WTC11 (cell line): ENCODE measurements around the gene PRKCE. TPM values are rescaled to one million over a fixed set of nuclear protein-coding genes. Genes with fewer than 3 reads are reported as not detected.

Experiments used
- ATAC-seq: fragments of 200-7000 bp; cut with Tn5 transposase; 2 replicates; pipeline ENCODE4 v1.10.0; 2021; ENCODE audit warnings: mild to moderate bottlenecking, moderate library complexity
- CTCF ChIA-PET: fragments of 300-600 bp; sonication (Branson Sonifier 250); formaldehyde crosslinking; loops from one replicate; lab custom pipeline; 2021; ENCODE audit warnings: antibody characterized with exemption; lab: Charles Lee
- POLR2A ChIA-PET: fragments of 350-600 bp; sonication (Branson Sonifier 250); formaldehyde crosslinking; loops from one replicate; lab custom pipeline; 2021; ENCODE audit warnings: antibody characterized with exemption; lab: Charles Lee
- DNase-seq: peaks from one replicate; pipeline ENCODE4 v3.0.0; 2021; ENCODE audit warnings: low spot score
- H3K27ac Mint-ChIP-seq: 2 replicates; pipeline ENCODE4 v1.8.0; 2021; ENCODE audit warnings: mixed read lengths
- H3K27me3 Mint-ChIP-seq: 2 replicates; pipeline ENCODE4 v1.8.0; 2021; ENCODE audit warnings: low read depth, mild to moderate bottlenecking, moderate library complexity, mixed read lengths
- H3K36me3 Mint-ChIP-seq: 2 replicates; pipeline ENCODE4 v1.8.0; 2021; ENCODE audit warnings: mixed read lengths
- H3K4me1 Mint-ChIP-seq: 2 replicates; pipeline ENCODE4 v1.8.0; 2022; ENCODE audit warnings: mixed read lengths
- H3K4me3 Mint-ChIP-seq: 2 replicates; pipeline ENCODE4 v1.8.0; 2021; ENCODE audit warnings: mild to moderate bottlenecking, moderate library complexity, mixed read lengths
- H3K9me3 Mint-ChIP-seq: 2 replicates; pipeline ENCODE4 v1.8.0; 2021; ENCODE audit warnings: mixed read lengths
- ARID4B ChIP-seq: sonication (generic); formaldehyde crosslinking; IDR thresholded peaks from 2 replicates; pipeline ENCODE4 v1.8.0; 2023; ENCODE audit warnings: missing genetic modification reagents, mild to moderate bottlenecking, borderline replicate concordance
- E2F4 ChIP-seq: sonication (generic); formaldehyde crosslinking; IDR thresholded peaks from 2 replicates; pipeline ENCODE4 v1.8.1; 2022; ENCODE audit warnings: low read depth, mild to moderate bottlenecking, moderate library complexity, missing genetic modification reagents, borderline replicate concordance
- GTF2I ChIP-seq: fragments of 250-450 bp; sonication (Bioruptor Pico); conservative IDR thresholded peaks from 2 replicates; pipeline ENCODE4 v1.4.0; 2021; ENCODE audit warnings: mild to moderate bottlenecking
- IRF2 ChIP-seq: sonication (generic); formaldehyde crosslinking; IDR thresholded peaks from 2 replicates; pipeline ENCODE4 v1.8.0; 2022; ENCODE audit warnings: low read depth, missing genetic modification reagents, borderline replicate concordance
- JAZF1 ChIP-seq: fragments of 250-450 bp; sonication (Bioruptor Pico); IDR thresholded peaks from 2 replicates; pipeline ENCODE4 v1.9.0; 2021; ENCODE audit warnings: moderate library complexity, mild to moderate bottlenecking, inconsistent platforms
- SOX15 ChIP-seq: fragments of 250-450 bp; sonication (Bioruptor Pico); IDR thresholded peaks from 2 replicates; pipeline ENCODE4 v1.9.0; 2021; ENCODE audit warnings: mild to moderate bottlenecking
- ZNF512 ChIP-seq: sonication (generic); formaldehyde crosslinking; IDR thresholded peaks from 2 replicates; pipeline ENCODE4 v1.8.1; 2022; ENCODE audit warnings: missing genetic modification reagents, borderline replicate concordance
- ZNF532 ChIP-seq: fragments of 250-450 bp; sonication (Bioruptor Pico); IDR thresholded peaks from 2 replicates; pipeline ENCODE4 v1.9.0; 2021; ENCODE audit warnings: mild to moderate bottlenecking, borderline replicate concordance
- ZNF671 ChIP-seq: fragments of 250-450 bp; sonication (Bioruptor Pico); IDR thresholded peaks from 2 replicates; pipeline ENCODE4 v1.8.0; 2021; ENCODE audit warnings: mild to moderate bottlenecking
- total RNA-seq: library from RNA; stranded (reverse); gene quantifications from 3 replicates; pipeline ENCODE4 v1.2.3, GENCODE V29; 2021

The PRKCE gene
- total RNA-seq, 1 experiment from 2014 or later: 5.8 TPM

GRCh38 chr2:45871025-45871424 lies 219.6 kb downstream of the PRKCE start:
- CTCF ChIA-PET: no interaction called here

More at GRCh38 chr2:45871025-45871424, 219.6 kb downstream of the PRKCE start:
- Mint-ChIP-seq H3K27me3 (no peaks in the 10 kb centered on the region; the same call in 1 of the 2 replicates), H3K4me1 (no peaks in the 10 kb centered on the region), H3K27ac (no peak overlapping the region), H3K9me3 (peaks cover 8% of the 10 kb centered on the region), H3K36me3 (peaks cover under 1% of the 10 kb centered on the region; the same call in 1 of the 2 replicates), H3K4me3 (no peak overlapping the region)
- ATAC-seq: no peak
- DNase-seq: no peak
- TF ChIP-seq JAZF1 (CRISPR knock-in tag) (no peak), ZNF532 (CRISPR knock-in tag) (no peak), ZNF512 (no peak), ZNF671 (CRISPR knock-in tag) (no peak), E2F4 (CRISPR knock-in tag) (no peak), IRF2 (CRISPR knock-in tag) (no peak), ARID4B (no peak), SOX15 (CRISPR knock-in tag) (no peak), GTF2I (CRISPR knock-in tag) (no peak)
- POLR2A ChIA-PET: no interaction called here
